Fibroblast of lung (primary cell): ENCODE results near the gene PAGE2B. TPM values are rescaled to one million over a fixed set of nuclear protein-coding genes. Genes with fewer than 3 reads are reported as not detected.

Experiments
- DNase-seq, 2 donors: peaks; one replicate each; pipeline versions ENCODE4 v3.0.0 to v3.0.0-alpha.2; 2010; ENCODE audit warnings: low read depth in 2 of 2
- H2AFZ ChIP-seq: 2 replicates; pipeline ENCODE4 v1.5.1; 2012; ENCODE audit warnings: low read length, control low read depth, inconsistent platforms
- H3K27ac ChIP-seq: 2 replicates; pipeline ENCODE4 v1.5.1; 2011; ENCODE audit warnings: low read length, control low read depth; ENCODE audit not compliant: insufficient read depth
- H3K27me3 ChIP-seq: 2 replicates; pipeline ENCODE4 v1.5.1; 2011; ENCODE audit warnings: mild to moderate bottlenecking, low read length; ENCODE audit not compliant: control insufficient read depth, insufficient read depth
- H3K36me3 ChIP-seq: 2 replicates; pipeline ENCODE4 v1.5.1; 2011; ENCODE audit warnings: low read length; ENCODE audit not compliant: control insufficient read depth, insufficient read depth
- H3K4me1 ChIP-seq: 2 replicates; pipeline ENCODE4 v1.5.1; 2011; ENCODE audit warnings: low read length; ENCODE audit not compliant: control insufficient read depth, insufficient read depth; ENCODE audit errors: extremely low read depth
- H3K4me2 ChIP-seq: 2 replicates; pipeline ENCODE4 v1.5.1; 2011; ENCODE audit warnings: low read length, control low read depth; ENCODE audit not compliant: insufficient read depth; ENCODE audit errors: extremely low read depth
- H3K4me3 ChIP-seq, 4 experiments: fragments of 200-600 bp in 1 of 4; sonication (generic) in 1 of 4; replicated peaks in 1 of 4; 2 replicates each; pipeline ENCODE4 v1.5.1; 2011 to 2016; ENCODE audit warnings: low read length in 4 of 4, low read depth in 3 of 4, mild to moderate bottlenecking in 3 of 4, control low read depth in 2 of 4, inconsistent platforms in 1 of 4, mixed read lengths in 1 of 4; ENCODE audit not compliant: insufficient read depth in 1 of 4; ENCODE audit errors: control extremely low read depth in 1 of 4
- H3K79me2 ChIP-seq: 2 replicates; pipeline ENCODE4 v1.5.1; 2012; ENCODE audit warnings: mild to moderate bottlenecking, low read length, inconsistent platforms; ENCODE audit not compliant: control insufficient read depth, insufficient read depth
- H3K9ac ChIP-seq: 2 replicates; pipeline ENCODE4 v1.5.1; 2011; ENCODE audit warnings: mild to moderate bottlenecking, low read length, control low read depth; ENCODE audit not compliant: insufficient read depth
- H3K9me3 ChIP-seq: 2 replicates; pipeline ENCODE4 v1.5.1; 2012; ENCODE audit warnings: low read depth, low read length; ENCODE audit not compliant: control insufficient read depth, insufficient read depth
- H4K20me1 ChIP-seq: 2 replicates; pipeline ENCODE4 v1.5.1; 2011; ENCODE audit warnings: low read length; ENCODE audit not compliant: control insufficient read depth, insufficient read depth; ENCODE audit errors: extremely low read depth
- CTCF ChIP-seq, 2 donors: IDR thresholded peaks in 1 of 2; conservative IDR thresholded peaks in 1 of 2; 1 replicate in 1 of 2; 2 replicates in 1 of 2; pipeline ENCODE4 v1.5.1; 2011 to 2012; ENCODE audit warnings: low read length in 2 of 2, control low read depth in 1 of 2, inconsistent platforms in 1 of 2, low read depth in 1 of 2, mild to moderate bottlenecking in 1 of 2
- EZH2 ChIP-seq: IDR thresholded peaks from 2 replicates; pipeline ENCODE4 v1.5.1; 2012; ENCODE audit warnings: low read length, control low read depth, mild to moderate bottlenecking; ENCODE audit errors: missing control alignments
- polyA plus RNA-seq, 2 donors: library from polyadenylated mRNA; depleted of rRNA in 1 of 2; stranded (reverse) in 1 of 2; unstranded in 1 of 2; fragments of >200 nt; gene quantifications; 2 replicates each; pipeline ENCODE4 v1.2.1, GENCODE V29; 2011 to 2012; ENCODE audit warnings: missing spikeins in 1 of 2
- total RNA-seq: library from RNA; depleted of rRNA; stranded (reverse); fragments of >200 nt; gene quantifications from 2 replicates; pipeline ENCODE4 v1.2.1, GENCODE V29; 2014

PAGE2B gene
- total and polyA plus RNA-seq, 2 donors (not counting 1 experiment from before 2014, with no cell fraction given) = not detected

- TF ChIP-seq CTCF (conservative IDR thresholded peaks at IDR 0.05 in 1 of 2, IDR thresholded peaks at IDR 0.05 in 1 of 2; ENCODE audit: low read depth in 1 of 2, low read length in 2 of 2) (no peak), EZH2 (no peak)
- H3K27me3 ChIP-seq = no peaks in the 10 kb centered on the region
These were observed 27.9 kb downstream of the PAGE2B start for GRCh38 chrX:55102754-55103153.

GRCh38 chrX:55107262-55107661, 32.4 kb downstream of the PAGE2B start:
- Histone ChIP-seq H3K4me2 (no peak overlapping the region), H3K9me3 (no peaks in the 10 kb centered on the region), H3K4me3 (no peak overlapping the region), H3K27me3 (no peaks in the 10 kb centered on the region), H3K27ac (no peak overlapping the region), H3K79me2 (no peaks in the 10 kb centered on the region), H4K20me1 (no peaks in the 10 kb centered on the region), H3K4me1 (no peaks in the 10 kb centered on the region), H3K9ac (no peak overlapping the region), H2AFZ (no peak overlapping the region), H3K36me3 (no peaks in the 10 kb centered on the region)
- DNase-seq = no peak
- no peak for TF ChIP-seq EZH2
- no peak for TF ChIP-seq CTCF (conservative IDR thresholded peaks at IDR 0.05 in 1 of 2, IDR thresholded peaks at IDR 0.05 in 1 of 2; ENCODE audit: low read depth in 1 of 2, low read length in 2 of 2)

More at GRCh38 chrX:55102754-55103153, 27.9 kb downstream of the PAGE2B start:
- no peaks in the 10 kb centered on the region for H4K20me1 ChIP-seq
- no peak overlapping the region for H3K4me3 ChIP-seq
- H3K9me3 ChIP-seq = no peaks in the 10 kb centered on the region
- no peak overlapping the region for H3K9ac ChIP-seq
- H2AFZ ChIP-seq = no peak overlapping the region
- no peak for DNase-seq
- no peaks in the 10 kb centered on the region for H3K79me2 ChIP-seq
- no peak overlapping the region for H3K27ac ChIP-seq
- H3K36me3 ChIP-seq = no peaks in the 10 kb centered on the region
- H3K4me1 ChIP-seq = no peaks in the 10 kb centered on the region
- H3K4me2 ChIP-seq = no peak overlapping the region

GRCh38 chrX:55107911-55108310, 33.1 kb downstream of the PAGE2B start:
- no peaks in the 10 kb centered on the region for H3K79me2 ChIP-seq
- H2AFZ ChIP-seq = no peak overlapping the region
- no peaks in the 10 kb centered on the region for H3K36me3 ChIP-seq
- H3K4me3 ChIP-seq = no peak overlapping the region
- no peaks in the 10 kb centered on the region for H3K27me3 ChIP-seq
- H3K27ac ChIP-seq = no peak overlapping the region
- H3K9ac ChIP-seq = no peak overlapping the region
- DNase-seq = no peak
- TF ChIP-seq CTCF (conservative IDR thresholded peaks at IDR 0.05 in 1 of 2, IDR thresholded peaks at IDR 0.05 in 1 of 2; ENCODE audit: low read depth in 1 of 2, low read length in 2 of 2) (no peak), EZH2 (no peak)
- no peaks in the 10 kb centered on the region for H3K4me1 ChIP-seq
- H3K4me2 ChIP-seq = no peak overlapping the region
- no peaks in the 10 kb centered on the region for H3K9me3 ChIP-seq
- no peaks in the 10 kb centered on the region for H4K20me1 ChIP-seq
